Measurements from ENCODE around the gene PDLIM5.

Gene PDLIM5

DNA sequence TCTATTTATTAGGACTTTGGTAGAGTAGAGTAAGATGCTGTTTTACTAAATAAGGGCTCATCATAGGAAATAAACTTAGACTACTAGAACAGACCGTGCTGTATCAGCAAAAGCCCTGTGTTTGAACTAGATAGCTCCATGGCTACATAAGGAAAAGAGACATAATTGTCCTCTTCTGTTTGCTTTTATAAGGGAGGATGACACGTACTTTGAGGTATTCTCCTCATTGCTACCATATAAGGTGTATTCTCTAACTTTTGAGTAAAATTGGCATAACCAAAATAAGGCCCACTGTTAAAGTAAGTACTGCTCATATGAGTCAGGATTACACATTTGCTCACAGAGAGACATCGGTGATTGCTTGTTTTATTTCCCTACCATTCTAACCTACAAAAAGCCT lies 64.3 kb downstream of the PDLIM5 start:
- Histone ChIP-seq H3K4me3 (ENCODE audit: severe bottlenecking) (no peak overlapping the region), H3K36me3 (ENCODE audit: low read depth) (peaks cover 22% of the 10 kb centered on the region), H3K9me3 (ENCODE audit: severe bottlenecking) (no peaks in the 10 kb centered on the region), H3K4me1 (ENCODE audit: insufficient read depth, poor library complexity, severe bottlenecking) (peaks cover 36% of the 10 kb centered on the region), H3K27me3 (ENCODE audit: insufficient read depth, poor library complexity, severe bottlenecking) (no peaks in the 10 kb centered on the region), H3K27ac (ENCODE audit: poor library complexity, severe bottlenecking) (peak overlapping the region; percentile 88)
- no peak for DNase-seq (ENCODE audit: low spot score)
- peak; percentile 88 for ATAC-seq (ENCODE audit: low read depth)
- TF ChIP-seq, protein P1, sequence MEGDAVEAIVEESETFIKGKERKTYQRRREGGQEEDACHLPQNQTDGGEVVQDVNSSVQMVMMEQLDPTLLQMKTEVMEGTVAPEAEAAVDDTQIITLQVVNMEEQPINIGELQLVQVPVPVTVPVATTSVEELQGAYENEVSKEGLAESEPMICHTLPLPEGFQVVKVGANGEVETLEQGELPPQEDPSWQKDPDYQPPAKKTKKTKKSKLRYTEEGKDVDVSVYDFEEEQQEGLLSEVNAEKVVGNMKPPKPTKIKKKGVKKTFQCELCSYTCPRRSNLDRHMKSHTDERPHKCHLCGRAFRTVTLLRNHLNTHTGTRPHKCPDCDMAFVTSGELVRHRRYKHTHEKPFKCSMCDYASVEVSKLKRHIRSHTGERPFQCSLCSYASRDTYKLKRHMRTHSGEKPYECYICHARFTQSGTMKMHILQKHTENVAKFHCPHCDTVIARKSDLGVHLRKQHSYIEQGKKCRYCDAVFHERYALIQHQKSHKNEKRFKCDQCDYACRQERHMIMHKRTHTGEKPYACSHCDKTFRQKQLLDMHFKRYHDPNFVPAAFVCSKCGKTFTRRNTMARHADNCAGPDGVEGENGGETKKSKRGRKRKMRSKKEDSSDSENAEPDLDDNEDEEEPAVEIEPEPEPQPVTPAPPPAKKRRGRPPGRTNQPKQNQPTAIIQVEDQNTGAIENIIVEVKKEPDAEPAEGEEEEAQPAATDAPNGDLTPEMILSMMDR (IDR thresholded peaks at IDR 0.05; ENCODE audit: poor library complexity, severe bottlenecking) = no peak

DNA sequence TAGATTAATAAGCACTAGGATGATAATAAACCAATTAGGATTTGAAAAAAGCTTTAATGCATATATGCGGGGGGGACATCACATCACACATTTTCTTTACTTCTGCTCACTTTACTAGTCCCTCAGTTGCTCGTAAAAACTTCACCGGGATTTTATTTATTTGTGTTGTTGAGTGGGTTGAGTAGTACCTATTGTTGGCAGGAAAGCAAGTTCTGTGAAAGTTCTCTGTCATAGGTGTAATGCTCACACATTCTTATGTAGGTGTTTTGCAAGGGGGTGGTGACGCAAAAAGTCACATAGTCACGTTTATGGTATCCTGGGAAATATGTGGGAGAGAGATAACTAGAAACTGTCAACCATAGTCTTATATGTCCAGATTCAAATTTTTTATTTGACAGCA lies 65.3 kb downstream of the PDLIM5 start:
- ATAC-seq (ENCODE audit: low read depth) (peak; percentile 67), DNase-seq (ENCODE audit: low spot score) (peak; percentile 69)
- Histone ChIP-seq H3K36me3 (ENCODE audit: low read depth) (peaks cover 22% of the 10 kb centered on the region), H3K4me3 (ENCODE audit: severe bottlenecking) (no peak overlapping the region), H3K4me1 (ENCODE audit: insufficient read depth, poor library complexity, severe bottlenecking) (peaks cover 36% of the 10 kb centered on the region), H3K9me3 (ENCODE audit: severe bottlenecking) (no peaks in the 10 kb centered on the region), H3K27ac (ENCODE audit: poor library complexity, severe bottlenecking) (peak overlapping the region; percentile 88), H3K27me3 (ENCODE audit: insufficient read depth, poor library complexity, severe bottlenecking) (no peaks in the 10 kb centered on the region)
- TF ChIP-seq, protein P1 (IDR thresholded peaks at IDR 0.05; ENCODE audit: poor library complexity, severe bottlenecking) = no peak

DNA sequence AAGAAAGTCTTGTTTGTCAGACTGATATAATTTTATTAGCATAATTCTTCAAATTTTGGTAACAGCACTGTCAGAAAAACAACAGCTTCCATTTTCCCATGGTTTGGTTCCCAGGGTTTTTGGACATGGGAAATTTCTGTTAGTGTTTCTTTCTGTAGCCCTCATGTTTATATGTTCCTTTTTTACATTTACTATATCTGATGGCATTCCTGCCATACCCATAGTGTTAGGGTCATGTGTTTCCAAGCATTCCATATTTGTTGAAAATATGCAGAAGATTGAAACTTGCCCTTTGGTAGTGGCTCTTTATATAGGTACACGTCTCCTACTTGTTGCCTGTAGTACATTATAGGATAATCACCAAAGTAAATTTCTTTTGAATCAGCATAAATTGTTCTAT lies 65.8 kb downstream of the PDLIM5 start:
- peak overlapping the region; percentile 88 for H3K27ac ChIP-seq (ENCODE audit: poor library complexity, severe bottlenecking)
- H3K4me1 ChIP-seq (ENCODE audit: insufficient read depth, poor library complexity, severe bottlenecking) = peaks cover 40% of the 10 kb centered on the region
- no peaks in the 10 kb centered on the region for H3K27me3 ChIP-seq (ENCODE audit: insufficient read depth, poor library complexity, severe bottlenecking)
- peaks cover 22% of the 10 kb centered on the region for H3K36me3 ChIP-seq (ENCODE audit: low read depth)
- no peak for ATAC-seq (ENCODE audit: low read depth)
- DNase-seq (ENCODE audit: low spot score) = no peak
- no peaks in the 10 kb centered on the region for H3K9me3 ChIP-seq (ENCODE audit: severe bottlenecking)
- no peak overlapping the region for H3K4me3 ChIP-seq (ENCODE audit: severe bottlenecking)
- TF ChIP-seq, protein P1 (IDR thresholded peaks at IDR 0.05; ENCODE audit: poor library complexity, severe bottlenecking) = no peak

DNA sequence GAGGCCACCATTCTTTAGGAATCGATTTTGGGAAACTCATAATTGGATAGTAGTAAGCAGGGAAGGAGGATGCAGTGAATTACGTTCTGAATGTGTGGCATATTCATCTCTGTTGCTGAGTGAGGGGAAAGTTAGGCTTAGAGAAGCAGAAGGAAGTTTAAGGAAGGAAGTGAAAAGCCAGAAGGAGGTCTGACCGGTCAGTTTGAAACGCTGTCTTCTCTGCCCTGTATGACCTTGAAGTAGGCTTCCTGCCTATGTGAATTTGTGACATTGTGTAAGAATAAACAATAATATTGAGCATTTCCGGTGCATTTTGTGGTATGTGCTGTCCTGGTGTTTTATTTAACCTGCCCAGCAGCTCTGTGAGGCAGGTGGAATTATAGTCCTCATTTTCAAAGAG lies 67.3 kb downstream of the PDLIM5 start:
- TF ChIP-seq, protein P1 (IDR thresholded peaks at IDR 0.05; ENCODE audit: poor library complexity, severe bottlenecking) = no peak
- H3K27me3 ChIP-seq (ENCODE audit: insufficient read depth, poor library complexity, severe bottlenecking) = no peaks in the 10 kb centered on the region
- peak overlapping the region; percentile 88 for H3K27ac ChIP-seq (ENCODE audit: poor library complexity, severe bottlenecking)
- ATAC-seq (ENCODE audit: low read depth) = no peak
- H3K9me3 ChIP-seq (ENCODE audit: severe bottlenecking) = no peaks in the 10 kb centered on the region
- no peak for DNase-seq (ENCODE audit: low spot score)
- peaks cover 52% of the 10 kb centered on the region for H3K4me1 ChIP-seq (ENCODE audit: insufficient read depth, poor library complexity, severe bottlenecking)
- no peak overlapping the region for H3K4me3 ChIP-seq (ENCODE audit: severe bottlenecking)
- H3K36me3 ChIP-seq (ENCODE audit: low read depth) = peaks cover 36% of the 10 kb centered on the region

DNA sequence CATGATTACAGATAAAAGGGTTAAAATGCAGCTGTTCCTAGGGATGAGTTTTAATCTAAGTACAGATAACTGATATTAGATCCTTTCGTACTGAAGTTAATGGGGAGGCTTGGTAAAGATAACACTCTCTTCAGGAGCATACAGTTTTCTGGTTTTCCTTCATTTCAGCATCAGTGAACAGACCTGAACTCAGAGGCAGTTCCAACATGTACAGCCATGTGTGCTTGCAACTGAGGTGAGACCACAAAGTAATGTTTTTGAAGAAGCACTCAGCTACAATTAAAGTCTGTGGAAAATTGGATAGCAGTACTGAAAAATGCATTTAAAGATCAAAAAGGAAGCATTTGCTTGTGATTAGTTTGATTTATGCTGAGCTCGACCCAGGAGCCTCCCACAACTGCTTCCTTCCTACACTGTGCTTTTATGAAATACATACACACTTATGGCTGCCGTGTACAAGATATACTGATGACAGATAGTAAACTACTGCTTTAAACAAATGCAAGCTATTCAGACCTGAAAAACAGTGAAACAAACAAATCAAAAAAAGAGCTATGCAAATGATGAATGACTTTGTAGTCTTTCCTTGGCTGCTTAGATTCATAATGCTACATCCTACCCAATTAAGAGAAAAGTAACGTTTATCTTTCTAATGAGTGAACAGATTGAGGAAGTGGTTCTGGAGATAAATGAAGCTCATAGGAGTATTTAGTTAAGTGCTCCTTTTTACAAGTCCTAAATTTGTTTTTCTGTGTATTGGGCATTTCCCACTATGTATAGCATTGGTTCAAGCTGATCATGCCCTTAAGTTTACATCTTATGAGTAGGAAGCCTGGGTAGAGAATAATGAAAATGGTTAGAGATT lies 68.4 kb downstream of the PDLIM5 start:
- DNase-seq (ENCODE audit: low spot score) = no peak

More for the DNA sequence above, 68.4 kb downstream of the PDLIM5 start:
- H3K27ac ChIP-seq (ENCODE audit: poor library complexity, severe bottlenecking) = peak overlapping the region; percentile 88
- TF ChIP-seq, protein P1 (IDR thresholded peaks at IDR 0.05; ENCODE audit: poor library complexity, severe bottlenecking) = no peak
- no peak for ATAC-seq (ENCODE audit: low read depth)
- H3K4me1 ChIP-seq (ENCODE audit: insufficient read depth, poor library complexity, severe bottlenecking) = peaks cover 46% of the 10 kb centered on the region
- peaks cover 36% of the 10 kb centered on the region for H3K36me3 ChIP-seq (ENCODE audit: low read depth)
- H3K9me3 ChIP-seq (ENCODE audit: severe bottlenecking) = no peaks in the 10 kb centered on the region
- H3K27me3 ChIP-seq (ENCODE audit: insufficient read depth, poor library complexity, severe bottlenecking) = no peaks in the 10 kb centered on the region
- H3K4me3 ChIP-seq (ENCODE audit: severe bottlenecking) = no peak overlapping the region
